HFFc6 (cell line): ENCODE data around the gene CACNA1C. TPM values are rescaled to one million over a fixed set of nuclear protein-coding genes. Genes with fewer than 3 reads are reported as not detected.
"Not testable (repeated sequence)": the region's sequence is repeated elsewhere in the genome, so short reads cannot be mapped to it uniquely, and the experiment has no call there.

ENCODE experiments used
- DNase-seq: peaks from one replicate; pipeline ENCODE4 v3.0.0-alpha.2; 2018
- H3K27ac Mint-ChIP-seq: 2 replicates; pipeline ENCODE4 v1.8.0; 2020; ENCODE audit warnings: mild to moderate bottlenecking, mixed read lengths
- H3K27me3 Mint-ChIP-seq: 2 replicates; pipeline ENCODE4 v1.8.0; 2021; ENCODE audit warnings: mild to moderate bottlenecking, moderate library complexity, mixed read lengths; ENCODE audit not compliant: insufficient read depth
- H3K36me3 Mint-ChIP-seq: 2 replicates; pipeline ENCODE4 v1.8.0; 2021; ENCODE audit warnings: low read depth, mixed read lengths
- H3K4me1 Mint-ChIP-seq: 2 replicates; pipeline ENCODE4 v1.8.0; 2020; ENCODE audit warnings: low read depth, mixed read lengths
- H3K4me3 Mint-ChIP-seq: 2 replicates; pipeline ENCODE4 v1.8.0; 2020; ENCODE audit warnings: mild to moderate bottlenecking, moderate library complexity, mixed read lengths
- H3K9me3 Mint-ChIP-seq: 2 replicates; pipeline ENCODE4 v1.8.0; 2020; ENCODE audit warnings: mild to moderate bottlenecking, mixed read lengths
- CTCF ChIP-seq: fragments of 200-600 bp; sonication (generic); IDR thresholded peaks from 2 replicates; pipeline ENCODE4 v1.5.0; 2021; ENCODE audit warnings: antibody characterized with exemption, mild to moderate bottlenecking
- total RNA-seq, 6 experiments: library from RNA; stranded (reverse); fragmentation: NEBNext Ultra II Directional; extraction: Animal tissue kit (Norgen Biotek cat#: 25700); gene quantifications; 2 replicates in 1 of 6; 3 replicates in 5 of 6; pipeline ENCODE4 v1.2.3, GENCODE V29; 2021

Gene CACNA1C
- total RNA-seq, 6 experiments from 2014 or later: 6.7 to 11.5 (median 10.6) TPM

DNA sequence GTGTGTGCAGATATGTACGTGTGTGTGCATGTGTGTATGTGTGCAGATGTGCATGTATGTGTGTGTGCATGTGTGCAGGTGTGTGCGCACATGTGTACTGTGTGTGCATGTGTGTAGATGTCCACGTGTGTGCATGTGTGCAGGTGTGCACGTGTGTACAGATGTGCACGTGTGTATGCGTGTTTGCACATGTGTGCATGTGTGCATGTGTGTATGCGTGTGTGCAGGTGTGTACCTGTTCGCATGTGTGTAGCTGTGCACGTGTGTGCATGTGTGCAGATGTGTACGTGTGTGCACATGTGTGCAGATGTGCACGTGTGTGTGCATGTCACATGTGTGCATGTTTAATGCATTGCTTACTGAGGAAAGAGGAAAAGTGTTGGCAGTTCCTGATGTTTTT is 686.3 kb downstream of the CACNA1C start:
- H3K36me3 Mint-ChIP-seq: no peaks in the 10 kb centered on the region
- H3K27ac Mint-ChIP-seq: no peak overlapping the region
- H3K27me3 Mint-ChIP-seq: peaks cover 50% of the 10 kb centered on the region
- H3K4me1 Mint-ChIP-seq: no peaks in the 10 kb centered on the region
- H3K9me3 Mint-ChIP-seq: no peaks in the 10 kb centered on the region
- no peak for DNase-seq
- no peak for TF ChIP-seq CTCF
- H3K4me3 Mint-ChIP-seq: no peak overlapping the region

GRCh38 chr12:2739832-2740641 is 687.2 kb downstream of the CACNA1C start:
- TF ChIP-seq CTCF: peak; percentile 84
- H3K27me3 Mint-ChIP-seq: peaks cover 43% of the 10 kb centered on the region
- no peak overlapping the region for H3K27ac Mint-ChIP-seq
- no peak overlapping the region for H3K4me3 Mint-ChIP-seq
- no peaks in the 10 kb centered on the region for H3K4me1 Mint-ChIP-seq
- peak; percentile 60 for DNase-seq
- no peaks in the 10 kb centered on the region for H3K9me3 Mint-ChIP-seq
- H3K36me3 Mint-ChIP-seq: no peaks in the 10 kb centered on the region

DNA sequence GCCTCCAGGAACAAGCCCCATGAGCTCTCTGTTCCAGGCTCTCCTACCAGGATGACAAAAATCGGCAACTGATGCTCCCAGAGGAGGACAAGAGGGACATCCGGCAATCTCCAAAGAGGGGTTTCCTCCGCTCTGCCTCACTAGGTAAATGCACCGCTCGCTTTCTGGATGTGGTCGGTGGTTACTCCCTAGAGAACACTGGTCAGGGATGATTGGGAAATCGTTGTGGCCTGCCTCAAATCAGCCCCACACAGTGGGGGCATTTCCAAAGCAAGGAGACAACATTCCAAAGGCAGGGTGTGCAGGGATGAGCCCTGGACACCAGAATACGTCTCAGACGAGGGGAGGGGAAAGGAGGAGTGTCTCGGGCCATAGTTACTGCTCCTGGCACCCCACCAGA is 689.2 kb downstream of the CACNA1C start:
- not testable (repeated sequence) for H3K4me3 Mint-ChIP-seq, H3K9me3 Mint-ChIP-seq, H3K27ac Mint-ChIP-seq, H3K36me3 Mint-ChIP-seq, H3K4me1 Mint-ChIP-seq, DNase-seq
- peaks cover 32% of the 10 kb centered on the region for H3K27me3 Mint-ChIP-seq

DNA sequence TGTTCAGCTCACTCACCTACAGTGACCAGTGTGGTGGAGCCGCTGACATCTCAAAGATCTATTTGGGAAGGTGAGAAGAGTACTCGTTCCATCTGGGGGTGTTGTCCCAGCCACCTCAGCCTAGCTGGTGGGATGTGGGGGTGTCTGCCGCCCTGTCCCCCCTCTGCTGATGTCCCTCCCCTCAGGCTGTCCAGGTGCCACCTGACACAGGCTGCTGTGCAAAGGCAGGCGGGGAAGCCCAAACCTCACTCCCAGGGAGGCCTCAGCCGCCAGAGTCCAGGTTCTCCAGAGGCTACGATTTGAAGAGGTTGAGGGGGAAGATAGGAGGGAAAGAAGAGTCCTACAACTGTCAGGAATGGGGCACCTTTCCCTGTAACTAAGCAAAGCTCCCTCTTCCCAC is 690.7 kb downstream of the CACNA1C start:
- no peaks in the 10 kb centered on the region for H3K4me1 Mint-ChIP-seq
- TF ChIP-seq CTCF: no peak
- no peak overlapping the region for H3K4me3 Mint-ChIP-seq
- H3K9me3 Mint-ChIP-seq: no peaks in the 10 kb centered on the region
- no peak for DNase-seq
- peaks cover 32% of the 10 kb centered on the region for H3K27me3 Mint-ChIP-seq
- H3K27ac Mint-ChIP-seq: no peak overlapping the region
- H3K36me3 Mint-ChIP-seq: no peaks in the 10 kb centered on the region

- no peaks in the 10 kb centered on the region for H3K9me3 Mint-ChIP-seq
- no peak for DNase-seq
- no peaks in the 10 kb centered on the region for H3K36me3 Mint-ChIP-seq
- no peak overlapping the region for H3K4me3 Mint-ChIP-seq
- H3K4me1 Mint-ChIP-seq: no peaks in the 10 kb centered on the region
- TF ChIP-seq CTCF: no peak
- H3K27ac Mint-ChIP-seq: no peak overlapping the region
- H3K27me3 Mint-ChIP-seq: peaks cover 39% of the 10 kb centered on the region
Measured at GRCh38 chr12:2745655-2746054, 692.9 kb downstream of the CACNA1C start.

Other genes with a start within 250 kb of the CACNA1C start
- gene LRTM2, start 232.4 kb upstream of the CACNA1C start, total RNA-seq: not detected
- under 1 TPM in 4 of 6 experiments, not detected in 2; 0.07 to 0.26 (median 0.23) TPM for gene CACNA2D4, start 134.3 kb upstream of the CACNA1C start, total RNA-seq
- 10 to 100 TPM; 12.6 to 16.4 (median 14.5) TPM for gene DCP1B, start 48.5 kb upstream of the CACNA1C start, total RNA-seq